ENCODE results near the gene PGP. TPM values are rescaled to one million over a fixed set of nuclear protein-coding genes. Genes with fewer than 3 reads are reported as not detected.
"Not testable (repeated sequence)": the region's sequence is repeated elsewhere in the genome, so short reads cannot be mapped to it uniquely, and the experiment has no call there.

Gene PGP
- polyA plus RNA-seq, 3 donors: 13.0 to 17.1 (median 14.9) TPM

- no peak for DNase-seq (ENCODE audit: extremely low read depth in 1 of 11, low read depth in 9 of 11, low spot score in 4 of 11)
Observed at GRCh38 chr16:2242598-2242997, 28.0 kb upstream of the PGP start.

- DNase-seq (ENCODE audit: extremely low read depth in 1 of 11, low read depth in 9 of 11, low spot score in 4 of 11): not testable (repeated sequence)
Observed at GRCh38 chr16:2240331-2240730, 25.7 kb upstream of the PGP start.

- no peak for DNase-seq (ENCODE audit: extremely low read depth in 1 of 11, low read depth in 9 of 11, low spot score in 4 of 11)
Observed at GRCh38 chr16:2238838-2239675, 24.4 kb upstream of the PGP start.

GRCh38 chr16:2238150-2238837, 23.7 kb upstream of the PGP start:
- DNase-seq (ENCODE audit: extremely low read depth in 1 of 11, low read depth in 9 of 11, low spot score in 4 of 11): no peak

GRCh38 chr16:2237493-2238149, 23.0 kb upstream of the PGP start:
- DNase-seq (ENCODE audit: extremely low read depth in 1 of 11, low read depth in 9 of 11, low spot score in 4 of 11): no peak

- no peak for DNase-seq (ENCODE audit: extremely low read depth in 1 of 11, low read depth in 9 of 11, low spot score in 4 of 11)
Observed at GRCh38 chr16:2237102-2237482, 22.5 kb upstream of the PGP start.

GRCh38 chr16:2236337-2237101, 21.9 kb upstream of the PGP start, which contains the start of gene DNASE1L2:
TSS of gene DNASE1L2 (plus strand) at chr16:2236444. CDS start at chr16:2236817, 373 bp downstream.
- no peak for DNase-seq (ENCODE audit: extremely low read depth in 1 of 11, low read depth in 9 of 11, low spot score in 4 of 11)

GRCh38 chr16:2235695-2236336, 21.2 kb upstream of the PGP start:
- no peak for DNase-seq (ENCODE audit: extremely low read depth in 1 of 11, low read depth in 9 of 11, low spot score in 4 of 11)

- DNase-seq (ENCODE audit: extremely low read depth in 1 of 11, low read depth in 9 of 11, low spot score in 4 of 11): no peak
Observed at GRCh38 chr16:2235234-2235651, 20.6 kb upstream of the PGP start.

GRCh38 chr16:2234813-2235170, 20.2 kb upstream of the PGP start:
- no peak for DNase-seq (ENCODE audit: extremely low read depth in 1 of 11, low read depth in 9 of 11, low spot score in 4 of 11)

- no peak for DNase-seq (ENCODE audit: extremely low read depth in 1 of 11, low read depth in 9 of 11, low spot score in 4 of 11)
Observed at GRCh38 chr16:2233872-2234812, 19.5 kb upstream of the PGP start.

GRCh38 chr16:2233046-2233775, 18.6 kb upstream of the PGP start:
- no peak for DNase-seq (ENCODE audit: extremely low read depth in 1 of 11, low read depth in 9 of 11, low spot score in 4 of 11)

GRCh38 chr16:2232094-2232990, 17.7 kb upstream of the PGP start:
- no peak for DNase-seq (ENCODE audit: extremely low read depth in 1 of 11, low read depth in 9 of 11, low spot score in 4 of 11)

GRCh38 chr16:2231016-2231931, 16.6 kb upstream of the PGP start:
- DNase-seq (ENCODE audit: extremely low read depth in 1 of 11, low read depth in 9 of 11, low spot score in 4 of 11): no peak

GRCh38 chr16:2230376-2230775, 15.7 kb upstream of the PGP start:
- no peak for DNase-seq (ENCODE audit: extremely low read depth in 1 of 11, low read depth in 9 of 11, low spot score in 4 of 11)

Measured in renal cortex interstitium (tissue), 11 donors.